GM20000 (cell line): ENCODE measurements around the gene TBC1D21.

Experiments used
- DNase-seq: peaks from one replicate; pipeline ENCODE4 v3.0.0; 2012; ENCODE audit warnings: low spot score
- CTCF ChIP-seq: IDR thresholded peaks from 2 replicates; pipeline ENCODE4 v1.5.1; 2012; ENCODE audit warnings: mild to moderate bottlenecking, control low read depth; ENCODE audit errors: extremely low read depth, missing control alignments

The TBC1D21 gene

GRCh38 chr15:73899197-73900094 lies 26.1 kb downstream of the TBC1D21 start:
- no peak for DNase-seq
- no peak for TF ChIP-seq CTCF

- TF ChIP-seq CTCF, result no peak
- no peak for DNase-seq
Observed at GRCh38 chr15:73900095-73900712, 26.8 kb downstream of the TBC1D21 start.

GRCh38 chr15:73901126-73901810 lies 27.9 kb downstream of the TBC1D21 start:
- no peak for DNase-seq
- no peak for TF ChIP-seq CTCF

- no peak for TF ChIP-seq CTCF
- DNase-seq, result no peak
Observed at GRCh38 chr15:73902121-73903020, 29.0 kb downstream of the TBC1D21 start.

- TF ChIP-seq CTCF, result no peak
- DNase-seq, result no peak
Observed at GRCh38 chr15:73904026-73904815, 30.9 kb downstream of the TBC1D21 start.

GRCh38 chr15:73905225-73905827 lies 32.0 kb downstream of the TBC1D21 start:
- no peak for TF ChIP-seq CTCF

More at GRCh38 chr15:73905225-73905827, 32.0 kb downstream of the TBC1D21 start:
- no peak for DNase-seq
